Astrocyte (in vitro differentiated cells and primary cell): ENCODE data around the gene RITA1. TPM values are rescaled to one million over a fixed set of nuclear protein-coding genes. Genes with fewer than 3 reads are reported as not detected.
A peak's percentile ranks its signal among the peaks of the same experiment; 100 is the strongest.

ENCODE experiments used
- DNase-seq: peaks from one replicate; pipeline ENCODE4 v3.0.0-alpha.2; 2010; ENCODE audit warnings: low read depth
- FAIRE-seq: peaks from 2 replicates; lab custom pipeline; 2011; peaks lifted over from hg19 to GRCh38; lab: Jason Lieb, UNC
- H2AFZ ChIP-seq: 2 replicates; pipeline ENCODE4 v1.6.0; 2012; ENCODE audit warnings: low read depth, low read length, inconsistent platforms
- H3K27ac ChIP-seq: 2 replicates; pipeline ENCODE4 v1.5.1; 2011; ENCODE audit warnings: low read depth, low read length, inconsistent platforms
- H3K27me3 ChIP-seq: 2 replicates; pipeline ENCODE4 v1.6.0; 2011; ENCODE audit warnings: low read length, inconsistent platforms; ENCODE audit not compliant: insufficient read depth
- H3K36me3 ChIP-seq: 2 replicates; pipeline ENCODE4 v1.5.1; 2011; ENCODE audit warnings: low read length, inconsistent platforms; ENCODE audit not compliant: insufficient read depth
- H3K4me1 ChIP-seq: 2 replicates; pipeline ENCODE4 v1.5.1; 2011; ENCODE audit warnings: low read length, inconsistent platforms; ENCODE audit not compliant: insufficient read depth
- H3K4me2 ChIP-seq: 2 replicates; pipeline ENCODE4 v1.6.0; 2012; ENCODE audit warnings: low read length, inconsistent platforms
- H3K4me3 ChIP-seq: 2 replicates; pipeline ENCODE4 v1.5.1; 2011; ENCODE audit warnings: low read depth, mild to moderate bottlenecking, low read length, inconsistent platforms; ENCODE audit not compliant: insufficient read depth
- H3K79me2 ChIP-seq: 2 replicates; pipeline ENCODE4 v1.6.0; 2012; ENCODE audit warnings: mild to moderate bottlenecking, low read length, inconsistent platforms; ENCODE audit not compliant: insufficient read depth
- H3K9ac ChIP-seq: 2 replicates; pipeline ENCODE4 v1.6.0; 2012; ENCODE audit warnings: mild to moderate bottlenecking, low read length, inconsistent platforms
- H3K9me3 ChIP-seq: 2 replicates; pipeline ENCODE4 v1.5.1; 2012; ENCODE audit warnings: low read depth, mild to moderate bottlenecking, low read length, inconsistent platforms; ENCODE audit not compliant: insufficient read depth
- H4K20me1 ChIP-seq: 2 replicates; pipeline ENCODE4 v1.6.0; 2012; ENCODE audit warnings: low read length, inconsistent platforms; ENCODE audit not compliant: insufficient read depth
- H3K27ac Mint-ChIP-seq: one replicate; pipeline ENCODE4 v1.8.0; 2021; ENCODE audit warnings: mild to moderate bottlenecking, mixed read lengths; ENCODE audit not compliant: unreplicated experiment
- H3K27me3 Mint-ChIP-seq: one replicate; pipeline ENCODE4 v1.8.0; 2021; ENCODE audit warnings: low read depth, mixed read lengths; ENCODE audit not compliant: unreplicated experiment
- H3K36me3 Mint-ChIP-seq: one replicate; pipeline ENCODE4 v1.8.0; 2021; ENCODE audit warnings: low read depth, mixed read lengths; ENCODE audit not compliant: unreplicated experiment
- H3K4me1 Mint-ChIP-seq: one replicate; pipeline ENCODE4 v1.8.0; 2021; ENCODE audit warnings: low read depth, mixed read lengths; ENCODE audit not compliant: unreplicated experiment
- H3K4me3 Mint-ChIP-seq: one replicate; pipeline ENCODE4 v1.8.0; 2021; ENCODE audit warnings: mild to moderate bottlenecking, moderate library complexity, mixed read lengths; ENCODE audit not compliant: unreplicated experiment
- H3K9me3 Mint-ChIP-seq: one replicate; pipeline ENCODE4 v1.8.0; 2021; ENCODE audit warnings: mild to moderate bottlenecking, mixed read lengths; ENCODE audit not compliant: unreplicated experiment
- CTCF ChIP-seq: IDR thresholded peaks from 2 replicates; pipeline ENCODE4 v1.5.1; 2011; ENCODE audit warnings: low read depth, mild to moderate bottlenecking, inconsistent platforms, low read length, moderate library complexity; ENCODE audit not compliant: insufficient read depth
- EZH2 ChIP-seq: IDR thresholded peaks from 2 replicates; pipeline ENCODE4 v1.6.1; 2012; ENCODE audit warnings: mild to moderate bottlenecking, low read length, inconsistent platforms; ENCODE audit not compliant: insufficient read depth
- total RNA-seq: library from RNA; stranded (reverse); gene quantifications from 2 replicates; pipeline ENCODE4 v1.2.1, GENCODE V29; 2021

RITA1 gene
- total RNA-seq, 1 donor from 2014 or later, result 23.5 TPM

DNA sequence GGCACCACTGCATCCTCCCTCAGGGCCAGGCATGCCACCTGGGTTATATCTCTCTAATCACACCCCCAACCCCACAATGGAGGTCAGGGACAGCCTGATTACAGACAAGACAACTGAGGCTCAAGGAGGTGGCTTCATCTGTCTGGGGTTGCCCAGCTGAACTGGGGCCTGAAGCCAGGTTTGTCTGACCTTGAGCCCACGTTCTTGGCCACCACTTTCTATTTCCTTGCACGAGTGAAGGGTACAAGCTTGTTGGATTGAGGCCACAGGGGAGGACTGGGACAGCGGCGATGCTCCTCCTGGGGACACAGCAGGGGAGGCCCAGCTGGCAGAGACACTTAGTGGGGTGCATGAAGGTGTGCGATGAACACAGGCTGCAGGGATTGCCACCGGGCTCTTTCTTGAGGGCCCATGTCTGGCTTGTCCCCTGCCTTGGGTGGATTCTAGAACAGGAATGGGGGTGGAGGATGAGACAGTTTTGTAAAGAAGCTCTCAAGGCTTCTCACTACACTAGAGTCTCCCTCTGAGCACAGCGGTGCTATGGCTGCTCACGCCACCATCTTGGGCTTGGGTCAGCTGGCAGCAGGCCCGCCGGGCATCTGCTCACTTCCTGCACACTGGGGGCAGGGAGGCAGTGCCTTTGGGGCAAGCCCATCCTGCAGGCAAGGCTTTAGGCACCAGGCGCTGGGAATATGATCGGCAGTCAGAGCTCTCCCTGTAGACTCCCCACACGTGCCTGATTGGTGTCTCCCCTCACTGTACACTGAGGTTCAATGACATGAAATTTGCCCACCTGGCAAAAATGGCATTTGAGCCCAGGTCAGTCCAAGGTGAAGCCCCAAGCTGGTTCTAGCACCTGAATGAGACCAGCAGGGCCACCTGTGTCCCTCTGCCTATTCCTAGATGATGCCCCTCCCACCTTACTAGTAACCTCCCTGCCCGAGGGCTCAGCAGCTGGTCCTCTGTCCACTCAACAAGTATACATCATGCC lies 16.0 kb downstream of the RITA1 start:
- H3K4me1 ChIP-seq, result no peaks in the 10 kb centered on the region
- no peak overlapping the region for H3K27ac ChIP-seq
- no peak overlapping the region for H3K9ac ChIP-seq
- TF ChIP-seq EZH2, result no peak
- TF ChIP-seq CTCF, result no peak
- H3K27ac Mint-ChIP-seq, result no peak overlapping the region
- peaks cover 2% of the 10 kb centered on the region for H3K27me3 Mint-ChIP-seq
- H3K4me2 ChIP-seq, result no peak overlapping the region
- peaks cover 7% of the 10 kb centered on the region for H3K4me1 Mint-ChIP-seq
- peaks cover 2% of the 10 kb centered on the region for H3K36me3 Mint-ChIP-seq
- FAIRE-seq (no peak), DNase-seq (no peak)
- H4K20me1 ChIP-seq, result no peaks in the 10 kb centered on the region
- no peak overlapping the region for H3K4me3 ChIP-seq
- no peaks in the 10 kb centered on the region for H3K36me3 ChIP-seq
- no peaks in the 10 kb centered on the region for H3K9me3 ChIP-seq
- H3K79me2 ChIP-seq, result no peaks in the 10 kb centered on the region
- no peak overlapping the region for H2AFZ ChIP-seq
- peaks cover 4% of the 10 kb centered on the region for H3K9me3 Mint-ChIP-seq
- no peak overlapping the region for H3K4me3 Mint-ChIP-seq
- no peaks in the 10 kb centered on the region for H3K27me3 ChIP-seq

DNA sequence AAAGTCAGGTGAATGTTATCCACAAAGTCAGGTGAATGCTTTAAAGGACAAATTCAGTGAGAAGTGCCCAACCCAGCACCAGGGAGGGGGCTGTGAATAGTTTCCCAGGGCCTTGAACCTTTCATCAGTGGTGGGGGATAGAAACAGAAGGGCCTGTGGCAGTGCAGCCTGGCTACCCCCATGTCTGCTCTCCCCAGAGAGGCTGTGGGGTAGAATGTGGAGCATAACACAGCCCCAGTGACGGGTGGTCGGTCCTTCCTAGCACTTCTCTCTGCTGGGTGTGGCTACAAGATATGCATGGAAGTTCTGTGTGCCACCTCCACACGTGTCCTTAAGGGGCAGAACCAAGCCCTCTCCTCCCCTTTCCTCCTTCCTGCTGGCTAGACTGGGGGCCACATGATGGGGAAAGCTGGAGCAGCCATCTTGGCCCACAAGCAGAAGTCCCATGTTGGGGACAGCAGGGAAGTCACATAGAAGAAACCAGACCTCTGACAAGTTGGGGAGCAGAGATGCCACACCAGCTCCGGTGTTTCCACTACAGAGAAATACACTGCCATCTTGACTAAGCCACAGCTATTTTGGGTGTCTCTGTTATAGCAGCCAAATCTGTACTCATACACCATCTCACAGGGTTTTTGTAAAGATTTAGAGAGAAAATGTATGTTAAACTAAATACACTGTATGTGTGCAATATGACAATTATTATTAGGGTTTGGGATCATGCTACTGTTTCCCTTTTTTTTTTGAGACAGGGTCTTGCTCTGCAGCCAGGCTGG lies 17.0 kb downstream of the RITA1 start:
- H3K4me1 ChIP-seq, result no peaks in the 10 kb centered on the region
- Mint-ChIP-seq H3K4me3 (no peak overlapping the region), H3K9me3 (peaks cover 5% of the 10 kb centered on the region), H3K27me3 (peaks cover 2% of the 10 kb centered on the region), H3K27ac (peak overlapping the region; percentile 58), H3K36me3 (peaks cover 2% of the 10 kb centered on the region), H3K4me1 (peaks cover 10% of the 10 kb centered on the region)
- no peaks in the 10 kb centered on the region for H3K36me3 ChIP-seq
- no peak overlapping the region for H3K4me3 ChIP-seq
- no peaks in the 10 kb centered on the region for H4K20me1 ChIP-seq
- TF ChIP-seq CTCF, result no peak
- no peak for TF ChIP-seq EZH2
- no peak overlapping the region for H3K27ac ChIP-seq
- no peaks in the 10 kb centered on the region for H3K27me3 ChIP-seq
- no peaks in the 10 kb centered on the region for H3K79me2 ChIP-seq
- no peaks in the 10 kb centered on the region for H3K9me3 ChIP-seq
- H2AFZ ChIP-seq, result no peak overlapping the region
- no peak overlapping the region for H3K4me2 ChIP-seq
- no peak overlapping the region for H3K9ac ChIP-seq
- FAIRE-seq, result no peak
- no peak for DNase-seq
